HG02623 (cell line): ENCODE measurements around the gene UBE2N.
A peak's percentile ranks its signal among the peaks of the same experiment; 100 is the strongest.
"Not testable (repeated sequence)": the region's sequence is repeated elsewhere in the genome, so short reads cannot be mapped to it uniquely, and the experiment has no call there.

Source experiments
- ATAC-seq: cut with Tn5 transposase; IDR thresholded peaks from one replicate; pipeline ENCODE4 v1.9.1; 2021; ENCODE audit warnings: moderate library complexity; ENCODE audit not compliant: unreplicated experiment

The UBE2N gene

GRCh38 chr12:93381976-93382437, 59.7 kb downstream of the UBE2N start:
- ATAC-seq = not testable (repeated sequence)

- ATAC-seq = no peak
Observed at GRCh38 chr12:93381161-93381975, 60.4 kb downstream of the UBE2N start.

GRCh38 chr12:93380480-93381121, 61.1 kb downstream of the UBE2N start:
- no peak for ATAC-seq

GRCh38 chr12:93379981-93380361, 61.8 kb downstream of the UBE2N start:
- ATAC-seq = no peak

- no peak for ATAC-seq
Observed at GRCh38 chr12:93379326-93379980, 62.3 kb downstream of the UBE2N start.

GRCh38 chr12:93378998-93379325, 62.8 kb downstream of the UBE2N start:
- ATAC-seq = no peak

- ATAC-seq = peak; percentile 24
Observed at GRCh38 chr12:93378196-93378997, 63.4 kb downstream of the UBE2N start.

- peak; percentile 61 for ATAC-seq
Observed at GRCh38 chr12:93377252-93378195, 64.2 kb downstream of the UBE2N start, which contains the start of gene NUDT4. TSS of gene NUDT4 (plus strand) at chr12:93377925. CDS start at chr12:93378323, 398 bp downstream.

- no peak for ATAC-seq
Observed at GRCh38 chr12:93376436-93377251, 65.1 kb downstream of the UBE2N start.

- ATAC-seq = no peak
Observed at GRCh38 chr12:93375906-93376305, 65.8 kb downstream of the UBE2N start.

GRCh38 chr12:93373961-93374656, 67.6 kb downstream of the UBE2N start:
- ATAC-seq = no peak

- ATAC-seq = no peak
Observed at GRCh38 chr12:93370947-93371346, 70.8 kb downstream of the UBE2N start.

GRCh38 chr12:93369505-93369904, 72.2 kb downstream of the UBE2N start:
- no peak for ATAC-seq

- no peak for ATAC-seq
Observed at GRCh38 chr12:93368766-93369165, 73.0 kb downstream of the UBE2N start.

GRCh38 chr12:93366422-93366821, 75.3 kb downstream of the UBE2N start:
- no peak for ATAC-seq

- no peak for ATAC-seq
Observed at GRCh38 chr12:93365616-93366405, 75.9 kb downstream of the UBE2N start.

- peak; percentile 80 for ATAC-seq
Observed at GRCh38 chr12:93363841-93364297, 77.9 kb downstream of the UBE2N start.
